WI38 (cell line): ENCODE data around the gene CAMK2D.

Experiments used
- H3K4me3 ChIP-seq: 2 replicates; pipeline ENCODE4 v1.5.1; 2011; ENCODE audit warnings: low read depth, mild to moderate bottlenecking, control low read depth, low read length
- TF ChIP-seq, protein P1 (sequence below): IDR thresholded peaks from 2 replicates; pipeline ENCODE4 v1.5.1; 2012; ENCODE audit warnings: low read depth, mild to moderate bottlenecking, control low read depth, low read length

CAMK2D gene

DNA sequence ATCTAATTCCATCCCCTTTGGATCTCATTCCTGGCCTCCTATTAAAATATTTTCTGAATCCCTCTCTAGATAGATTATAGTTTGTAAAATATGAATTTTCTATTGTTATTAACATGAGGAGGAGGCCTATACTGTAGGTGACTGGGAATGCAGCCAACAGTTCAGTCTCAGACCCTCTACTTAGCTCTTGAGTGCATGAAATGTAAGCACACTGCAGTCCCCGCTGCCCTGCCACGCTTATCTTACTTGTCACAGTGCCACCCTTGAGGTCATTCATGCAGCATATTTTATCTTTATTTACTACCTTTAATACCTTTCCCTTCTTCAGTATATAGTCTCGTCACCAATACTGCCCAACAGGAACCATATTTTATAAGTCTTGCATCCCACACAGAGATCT, 151.0 kb downstream of the CAMK2D start:
- TF ChIP-seq, protein P1, sequence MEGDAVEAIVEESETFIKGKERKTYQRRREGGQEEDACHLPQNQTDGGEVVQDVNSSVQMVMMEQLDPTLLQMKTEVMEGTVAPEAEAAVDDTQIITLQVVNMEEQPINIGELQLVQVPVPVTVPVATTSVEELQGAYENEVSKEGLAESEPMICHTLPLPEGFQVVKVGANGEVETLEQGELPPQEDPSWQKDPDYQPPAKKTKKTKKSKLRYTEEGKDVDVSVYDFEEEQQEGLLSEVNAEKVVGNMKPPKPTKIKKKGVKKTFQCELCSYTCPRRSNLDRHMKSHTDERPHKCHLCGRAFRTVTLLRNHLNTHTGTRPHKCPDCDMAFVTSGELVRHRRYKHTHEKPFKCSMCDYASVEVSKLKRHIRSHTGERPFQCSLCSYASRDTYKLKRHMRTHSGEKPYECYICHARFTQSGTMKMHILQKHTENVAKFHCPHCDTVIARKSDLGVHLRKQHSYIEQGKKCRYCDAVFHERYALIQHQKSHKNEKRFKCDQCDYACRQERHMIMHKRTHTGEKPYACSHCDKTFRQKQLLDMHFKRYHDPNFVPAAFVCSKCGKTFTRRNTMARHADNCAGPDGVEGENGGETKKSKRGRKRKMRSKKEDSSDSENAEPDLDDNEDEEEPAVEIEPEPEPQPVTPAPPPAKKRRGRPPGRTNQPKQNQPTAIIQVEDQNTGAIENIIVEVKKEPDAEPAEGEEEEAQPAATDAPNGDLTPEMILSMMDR: no peak
- no peak overlapping the region for H3K4me3 ChIP-seq

GRCh38 chr4:113607998-113608397, 153.5 kb downstream of the CAMK2D start:
- TF ChIP-seq, protein P1: no peak
- H3K4me3 ChIP-seq: no peak overlapping the region

- TF ChIP-seq, protein P1: no peak
- no peak overlapping the region for H3K4me3 ChIP-seq
These were observed 154.3 kb downstream of the CAMK2D start for GRCh38 chr4:113607147-113607720.

GRCh38 chr4:113604955-113605354, 156.6 kb downstream of the CAMK2D start:
- H3K4me3 ChIP-seq: no peak overlapping the region
- TF ChIP-seq, protein P1: no peak

DNA sequence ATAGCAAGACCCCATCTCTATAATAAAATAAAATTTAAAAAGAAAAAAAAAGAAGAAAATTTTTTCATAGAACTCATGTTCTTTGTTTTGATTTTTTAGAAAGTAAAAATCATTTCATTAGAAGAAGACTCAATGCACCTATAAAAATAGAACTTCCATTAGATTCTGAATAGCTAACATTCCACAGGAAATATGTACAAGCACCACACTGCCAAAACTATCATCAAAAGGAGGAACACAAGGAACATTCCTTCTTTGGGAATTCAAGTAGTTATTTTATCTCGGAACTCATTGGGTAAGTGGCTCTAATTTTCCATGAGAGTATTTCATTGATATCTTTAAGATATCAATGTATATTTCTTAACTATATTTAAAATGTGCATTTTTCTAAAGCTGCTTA, 157.6 kb downstream of the CAMK2D start:
- no peak overlapping the region for H3K4me3 ChIP-seq
- TF ChIP-seq, protein P1: no peak

DNA sequence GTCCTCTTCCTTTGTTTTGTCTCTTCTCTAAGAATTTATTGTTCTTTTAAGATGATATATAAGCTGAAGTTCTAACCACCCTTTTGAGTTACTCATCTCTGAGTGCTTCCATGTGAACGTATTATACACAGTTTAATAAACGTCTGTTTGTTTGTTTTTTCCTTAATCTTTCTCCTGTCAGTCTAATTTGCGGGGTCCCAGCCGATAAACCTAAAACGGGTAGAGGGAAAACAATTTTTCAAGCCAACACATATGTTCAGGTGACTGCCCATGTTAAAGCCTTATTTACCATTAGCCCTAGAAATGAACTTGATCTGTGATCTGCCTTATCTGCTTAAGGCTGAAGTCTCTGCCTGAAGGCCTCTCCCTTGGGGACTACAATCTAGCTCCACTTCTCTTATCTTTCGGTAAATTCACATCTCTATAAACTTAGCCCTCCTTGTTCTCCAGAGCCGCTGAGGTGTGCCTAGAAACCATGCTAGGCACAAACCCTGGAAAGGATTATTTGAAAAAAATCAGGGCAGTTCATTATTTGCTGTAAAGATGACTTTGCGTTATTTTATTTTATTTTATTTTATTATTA, 158.8 kb downstream of the CAMK2D start:
- no peak overlapping the region for H3K4me3 ChIP-seq
- TF ChIP-seq, protein P1: no peak

DNA sequence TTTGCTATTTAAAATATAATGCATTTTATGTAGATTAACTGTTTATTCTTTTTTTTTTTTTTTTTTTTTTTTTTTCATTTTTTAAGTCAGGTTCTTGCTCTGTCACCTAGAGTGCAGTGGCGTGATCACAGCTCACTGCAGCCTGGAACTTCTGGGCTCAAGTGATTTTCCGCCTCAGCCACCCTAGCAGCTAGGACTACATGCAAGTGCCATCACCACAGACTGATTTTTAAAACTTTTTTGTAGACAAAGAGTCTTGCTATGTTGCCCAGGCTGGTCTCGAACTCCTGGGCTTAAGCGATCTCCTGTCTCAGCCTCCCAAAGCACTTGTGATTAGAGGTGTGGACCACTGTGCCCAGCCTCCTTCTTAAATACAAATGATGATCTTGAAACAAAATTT, 159.9 kb downstream of the CAMK2D start:
- TF ChIP-seq, protein P1: no peak
- H3K4me3 ChIP-seq: no peak overlapping the region
